Stimulated activated CD8-positive, alpha-beta memory T cell treated with anti-CD3 and anti-CD28 coated beads, Interleukin-12 subunit alpha, Interleukin-12 subunit beta, amount 100 ng/mL, for 24 hours (primary cell): ENCODE data around the gene ZNF624.
"Not testable (repeated sequence)": the region's sequence is repeated elsewhere in the genome, so short reads cannot be mapped to it uniquely, and the experiment has no call there.

Source experiments
- DNase-seq: peaks from one replicate; pipeline ENCODE4 v3.0.0-alpha.2; 2020; ENCODE audit errors: extremely low read depth

Gene ZNF624

DNA sequence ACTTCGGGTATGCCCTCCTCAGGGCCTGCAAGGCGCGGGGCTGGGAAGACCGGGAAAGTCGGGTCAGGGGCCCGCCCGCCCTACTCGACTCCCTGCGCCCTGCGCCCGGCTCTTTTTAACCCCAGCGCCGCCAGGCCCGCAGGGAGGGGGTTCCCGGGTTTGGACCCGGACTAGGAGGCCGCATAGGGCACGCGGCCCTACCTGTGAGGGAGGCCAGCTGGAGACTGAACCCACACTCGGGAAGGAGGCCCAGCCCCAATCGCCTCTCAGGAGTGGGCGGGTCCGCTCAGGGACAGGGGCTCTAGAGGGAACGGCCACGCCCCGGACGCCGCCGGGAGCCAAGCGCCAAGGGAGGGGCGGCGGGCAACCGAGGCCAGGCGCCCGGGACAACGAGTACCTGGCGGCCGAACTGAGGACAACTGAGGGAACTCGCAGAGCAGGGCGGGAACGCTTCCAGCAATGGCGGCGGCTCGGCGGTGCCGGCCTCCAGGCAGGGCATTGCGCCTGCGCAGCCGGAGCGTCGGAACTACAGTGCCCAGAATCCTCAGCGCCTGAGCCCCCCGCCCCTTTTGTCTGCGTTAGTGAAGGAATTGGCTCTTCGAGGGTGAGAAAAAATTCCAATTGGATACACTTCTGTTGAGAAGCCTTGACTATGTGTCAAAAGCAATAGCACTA is at the start of gene ZNF624:
Gene ZNF624 (minus strand): TSS at position 484 of the 675 bp plus-strand sequence.
- peak; percentile 73 for DNase-seq

DNA sequence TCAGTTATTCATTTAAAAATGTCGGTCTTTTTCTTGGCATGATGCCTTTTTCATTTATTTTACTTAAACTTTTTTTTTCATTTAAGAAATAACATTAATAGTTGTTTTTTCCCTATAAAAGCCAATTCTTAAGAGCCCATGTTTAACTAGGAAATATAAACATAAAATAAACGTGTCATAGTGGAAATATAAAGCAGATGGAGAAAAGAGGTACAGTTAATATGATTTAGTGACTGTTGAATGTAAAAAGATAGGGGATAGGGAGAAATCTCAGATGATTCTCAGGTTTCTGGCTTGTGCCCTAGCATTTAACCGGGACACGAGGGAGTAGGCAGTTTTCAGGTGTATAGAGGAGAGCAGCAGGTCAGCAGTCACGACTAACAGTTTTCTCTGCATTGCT is 44.0 kb upstream of the ZNF624 start:
- DNase-seq, result not testable (repeated sequence)

DNA sequence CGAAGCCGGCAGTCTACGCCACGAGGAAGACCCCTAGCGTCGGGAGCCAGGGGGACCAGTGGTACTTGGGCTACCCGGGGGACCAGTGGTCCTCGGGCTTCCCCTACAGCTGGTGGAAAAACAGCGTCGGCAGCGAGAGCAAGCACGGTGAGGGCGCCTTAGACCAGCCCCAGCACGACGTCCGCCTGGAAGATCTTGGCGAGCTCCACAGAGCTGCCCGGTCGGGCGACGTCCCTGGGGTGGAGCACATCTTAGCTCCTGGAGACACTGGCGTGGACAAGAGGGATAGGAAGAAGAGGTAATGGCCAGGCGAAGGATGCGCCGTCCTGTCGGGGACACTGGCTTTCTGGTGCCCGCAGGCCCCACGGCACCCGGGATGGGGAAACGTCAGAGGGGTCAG is 36.8 kb upstream of the ZNF624 start:
- not testable (repeated sequence) for DNase-seq

DNA sequence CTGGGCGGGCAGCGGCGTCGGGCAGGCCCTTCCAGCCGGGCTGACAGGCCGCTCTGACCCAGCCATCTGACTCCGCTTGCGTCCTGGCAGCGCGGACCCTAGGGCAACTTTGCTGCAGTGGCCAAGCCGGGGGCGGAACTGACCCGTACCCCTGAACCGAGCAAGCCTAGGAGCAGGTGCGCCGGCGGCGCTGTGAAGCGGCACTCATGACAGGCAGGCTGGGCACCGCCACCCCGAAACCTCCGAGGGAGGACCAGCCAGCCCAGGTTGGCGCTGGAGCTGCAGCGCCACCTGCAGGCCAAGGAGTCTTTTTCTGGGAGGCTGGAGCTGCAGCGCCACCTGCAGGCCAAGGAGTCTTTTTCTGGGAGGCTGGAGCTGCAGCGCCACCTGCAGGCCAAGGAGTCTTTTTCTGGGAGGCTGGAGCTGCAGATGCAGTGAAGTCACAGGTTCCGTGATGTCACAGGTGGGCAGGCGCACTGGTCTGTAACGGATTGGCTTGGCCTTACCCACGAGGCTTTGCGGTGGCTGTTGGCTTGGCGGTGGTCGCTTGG is 36.2 kb upstream of the ZNF624 start, which contains the start of gene CCDC144A:
Gene CCDC144A (plus strand): TSS at position 511 of the 551 bp plus-strand sequence. CDS start 160 bp downstream, outside the sequence.
- peak; percentile 8 for DNase-seq

DNA sequence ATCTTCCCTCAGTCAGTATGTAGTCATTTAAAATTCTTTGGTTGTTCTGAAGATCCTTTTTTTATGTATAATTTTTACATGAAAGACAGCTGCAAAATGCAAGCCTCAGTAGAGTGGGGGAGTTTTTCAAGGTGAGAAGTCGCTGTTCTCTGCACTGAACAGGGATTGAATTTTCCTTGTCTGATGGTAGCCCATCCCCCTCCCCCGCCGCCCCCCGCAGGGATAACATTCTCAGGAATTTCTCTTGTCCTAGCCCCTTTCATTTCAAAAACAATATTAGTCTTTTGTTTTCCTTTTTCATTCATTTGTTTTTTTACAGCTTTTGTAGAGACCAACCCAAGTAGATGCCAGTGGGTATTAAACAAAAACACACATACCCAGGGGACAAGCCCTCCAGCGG is 33.5 kb upstream of the ZNF624 start:
- not testable (repeated sequence) for DNase-seq

DNA sequence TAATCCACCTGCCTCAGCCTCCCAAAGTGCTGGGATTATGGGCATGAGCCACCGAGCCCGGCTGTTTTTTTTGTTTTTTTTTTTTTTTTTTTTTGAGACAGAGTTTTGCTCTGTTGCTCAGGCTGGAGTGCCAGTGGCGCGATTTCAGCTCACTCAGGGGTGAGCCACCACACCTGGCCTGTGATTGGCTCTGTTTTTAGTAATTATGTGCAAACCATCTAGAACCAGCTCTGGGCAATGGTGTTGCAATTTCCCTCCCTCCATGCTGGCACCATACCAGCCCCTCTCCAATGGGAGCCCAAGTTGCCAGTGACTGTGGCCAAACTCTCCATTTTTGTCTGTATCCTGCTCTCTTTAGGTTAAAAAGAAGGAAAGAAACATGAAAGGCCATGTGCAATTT is 32.4 kb upstream of the ZNF624 start:
- not testable (repeated sequence) for DNase-seq

DNA sequence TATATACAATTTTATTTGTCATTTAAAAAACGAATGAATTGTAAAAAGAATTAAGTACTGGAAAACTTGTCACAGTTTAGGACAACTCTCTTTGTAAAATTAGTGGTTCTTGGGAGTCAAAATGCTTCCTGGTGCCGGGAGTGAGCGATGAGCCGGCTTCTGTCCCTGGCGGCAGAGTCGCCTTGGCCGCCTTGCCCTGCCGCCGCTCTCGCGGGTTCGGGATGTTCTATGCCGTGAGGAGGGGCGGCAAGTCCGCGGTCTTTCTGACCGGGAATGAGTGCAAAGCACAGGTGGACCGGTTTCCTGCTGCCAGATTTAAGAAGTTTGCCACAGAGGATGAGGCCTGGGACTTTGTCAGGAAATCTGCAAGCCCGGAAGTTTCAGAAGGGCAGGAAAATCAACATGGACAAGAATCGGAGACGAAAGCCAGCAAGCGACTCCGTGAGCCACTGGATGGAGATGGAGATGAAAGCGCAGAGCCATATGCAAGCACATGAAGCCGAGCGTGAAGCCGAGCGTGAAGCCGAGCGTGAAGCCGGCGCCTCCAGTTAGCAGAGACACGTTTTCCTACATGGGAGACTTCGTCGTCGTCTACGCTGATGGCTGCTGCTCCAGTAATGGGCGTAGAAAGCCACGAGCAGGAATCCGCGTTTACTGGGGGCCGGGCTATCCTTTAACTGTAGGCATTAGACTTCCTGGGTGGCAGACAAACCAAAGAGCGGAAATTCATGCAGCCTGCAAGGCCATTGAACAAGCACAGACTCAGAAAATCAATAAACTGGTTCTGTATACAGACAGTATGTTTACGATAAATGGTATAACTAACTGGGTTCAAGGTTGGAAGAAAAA is 29.9 kb upstream of the ZNF624 start:
- not testable (repeated sequence) for DNase-seq

DNA sequence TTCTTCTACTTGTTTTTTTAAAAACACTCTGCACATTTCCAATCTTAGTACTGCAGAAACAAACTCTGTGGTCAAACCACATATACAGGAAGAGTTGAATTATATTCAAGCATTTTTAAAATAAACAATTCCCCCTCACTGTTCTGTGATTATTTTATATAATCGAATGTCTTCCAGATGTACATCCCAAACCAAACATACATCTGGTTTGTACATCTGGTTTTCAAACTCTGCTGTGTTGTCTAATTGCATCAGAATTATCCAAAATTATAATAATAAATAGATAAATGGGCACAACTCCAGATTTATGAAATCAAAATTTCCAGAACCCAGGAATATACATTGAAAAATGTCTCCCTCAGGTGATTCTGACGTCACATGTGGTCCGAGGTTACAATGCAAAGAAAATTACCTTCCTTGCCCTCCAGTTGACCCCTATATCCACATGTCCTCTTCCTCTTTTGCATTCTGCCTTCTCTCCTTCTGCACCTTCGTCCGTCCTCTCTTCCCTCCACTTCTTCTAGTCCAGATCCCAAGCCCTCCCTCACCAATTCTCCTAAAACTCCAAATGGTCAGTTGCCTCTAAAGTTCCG is 23.1 kb upstream of the ZNF624 start:
- no peak for DNase-seq

DNA sequence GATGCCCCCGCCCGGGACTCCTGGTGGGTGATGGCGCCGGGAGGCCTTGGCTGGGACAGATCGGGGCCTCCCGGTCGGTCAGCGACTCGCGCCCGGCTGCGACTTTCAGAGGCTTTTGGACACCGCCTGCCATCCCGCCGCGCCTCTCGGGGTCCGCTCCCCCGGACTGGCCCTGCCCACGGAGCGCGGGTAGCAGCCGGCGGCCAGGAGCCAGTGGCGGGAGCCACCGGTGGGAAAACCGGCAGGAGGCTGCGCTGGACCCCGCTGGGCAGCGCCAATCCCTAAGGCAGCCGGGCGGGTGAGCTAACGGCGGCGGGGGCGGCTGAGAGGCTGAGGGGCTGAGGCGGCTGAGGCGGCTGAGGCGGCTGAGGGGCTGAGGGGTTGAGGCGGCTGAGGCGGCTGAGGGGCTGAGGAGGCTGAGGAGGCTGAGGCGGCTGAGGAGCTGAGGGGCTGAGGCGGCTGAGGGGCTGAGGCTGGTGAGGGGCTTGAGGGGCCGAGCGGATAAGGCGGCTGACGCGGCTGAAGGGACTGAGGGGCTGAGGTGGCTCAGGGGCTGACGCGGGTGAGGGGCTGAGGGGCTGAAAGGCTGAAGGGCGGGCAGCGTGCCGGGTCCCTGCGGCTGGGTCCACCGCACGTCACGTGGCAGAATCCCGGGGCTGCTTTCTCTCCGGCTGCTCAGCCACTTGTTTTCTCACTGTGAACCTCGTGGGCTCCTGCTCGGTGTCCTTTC is 13.4 kb upstream of the ZNF624 start:
- not testable (repeated sequence) for DNase-seq

DNA sequence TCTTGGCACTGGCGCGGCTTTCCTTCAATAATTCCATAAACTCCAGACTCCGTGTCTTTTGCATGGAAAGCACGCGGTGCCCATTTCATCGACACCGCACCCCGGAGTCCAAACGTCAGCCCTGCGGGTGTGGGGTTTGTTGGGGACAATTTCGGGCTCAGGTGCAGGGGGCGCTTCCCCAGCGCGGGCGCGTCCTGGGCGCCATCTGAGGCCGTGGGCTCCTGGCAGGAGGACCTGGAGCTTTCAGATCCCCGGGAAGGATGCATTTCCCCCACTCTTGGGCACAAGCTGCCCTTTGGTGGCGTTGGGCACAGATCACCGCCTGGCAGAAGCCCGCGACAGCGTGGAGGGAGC is 12.9 kb upstream of the ZNF624 start:
- not testable (repeated sequence) for DNase-seq

DNA sequence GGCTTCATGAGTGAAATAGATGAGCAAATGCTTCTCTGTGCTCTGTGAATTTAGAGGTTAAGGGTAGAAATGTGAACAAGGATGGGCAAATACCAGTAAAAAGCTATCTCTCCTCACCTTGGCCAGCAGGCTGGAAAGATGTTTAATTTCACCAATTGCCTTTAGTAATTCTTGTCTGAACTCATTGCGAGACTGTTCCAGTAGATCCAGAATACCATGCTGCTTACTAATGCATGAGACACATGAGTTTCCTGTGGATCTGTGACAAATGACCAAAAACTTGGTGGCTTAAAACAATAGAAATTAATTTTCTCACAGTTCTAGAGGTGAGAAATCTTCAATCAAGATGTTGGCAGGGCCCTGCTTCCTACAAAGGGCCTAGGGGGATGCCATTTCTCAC is 9.3 kb upstream of the ZNF624 start:
- no peak for DNase-seq

DNA sequence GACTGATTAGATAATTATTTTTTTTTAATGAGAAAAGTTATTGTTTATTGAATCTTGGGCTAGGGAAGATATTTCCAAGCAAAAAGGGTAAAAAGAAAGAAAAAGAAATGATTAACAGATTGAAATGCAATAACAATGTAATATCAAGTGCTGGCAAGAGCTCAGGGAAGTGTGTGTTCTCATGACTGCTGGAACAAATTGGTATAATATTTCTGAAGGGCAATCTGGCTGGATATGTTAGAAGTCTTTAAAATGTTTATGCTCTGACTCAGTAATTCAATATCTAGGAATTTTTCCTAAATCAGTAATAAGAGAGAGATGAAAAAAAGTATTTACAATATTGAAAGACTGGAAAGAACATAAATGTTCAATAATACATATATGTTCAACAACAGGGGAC is 7.6 kb upstream of the ZNF624 start:
- DNase-seq, result no peak

DNA sequence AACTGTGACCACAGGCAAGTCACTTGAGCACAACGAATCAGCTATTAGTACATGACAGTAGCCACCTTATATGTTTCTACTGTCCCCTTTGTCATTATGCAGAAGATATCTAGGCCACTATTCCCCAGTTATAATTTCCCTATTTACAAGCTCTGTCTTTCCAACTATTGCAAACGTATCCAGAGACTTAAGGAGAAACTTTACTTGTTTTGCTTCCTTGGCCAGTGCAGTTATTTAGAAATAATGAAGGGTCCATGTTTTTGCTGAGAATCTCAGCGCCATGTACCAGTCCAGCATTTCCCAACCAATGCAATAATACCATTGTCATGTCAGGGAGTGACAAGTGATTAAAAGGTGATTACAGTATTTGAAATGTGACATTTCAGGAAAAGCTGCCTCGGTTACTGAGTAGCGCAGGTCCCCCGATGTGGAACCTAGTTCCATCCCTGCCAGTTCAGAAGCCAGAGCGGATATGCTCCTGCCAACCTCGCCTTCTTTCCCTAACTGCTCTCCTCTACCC is 743 bp downstream of the ZNF624 start:
- DNase-seq, result no peak

DNA sequence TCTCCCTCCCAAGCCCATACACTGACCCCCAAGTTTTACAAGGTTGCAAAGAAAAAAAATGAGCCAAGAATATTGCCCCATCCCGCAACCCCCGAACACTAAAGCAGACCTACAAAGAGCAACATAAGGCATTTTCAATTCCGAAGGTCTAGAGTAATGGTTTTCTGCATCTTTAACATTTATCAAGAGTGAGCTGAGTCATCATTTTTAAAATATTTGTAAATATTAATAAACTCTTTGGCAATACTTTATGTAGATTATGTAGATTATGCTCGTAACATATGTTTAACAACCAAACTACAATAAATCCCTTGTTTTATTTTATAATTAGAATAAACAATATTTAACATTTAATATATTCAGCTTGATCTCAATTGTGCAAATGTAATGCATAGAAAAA is 1.4 kb downstream of the ZNF624 start:
- no peak for DNase-seq

DNA sequence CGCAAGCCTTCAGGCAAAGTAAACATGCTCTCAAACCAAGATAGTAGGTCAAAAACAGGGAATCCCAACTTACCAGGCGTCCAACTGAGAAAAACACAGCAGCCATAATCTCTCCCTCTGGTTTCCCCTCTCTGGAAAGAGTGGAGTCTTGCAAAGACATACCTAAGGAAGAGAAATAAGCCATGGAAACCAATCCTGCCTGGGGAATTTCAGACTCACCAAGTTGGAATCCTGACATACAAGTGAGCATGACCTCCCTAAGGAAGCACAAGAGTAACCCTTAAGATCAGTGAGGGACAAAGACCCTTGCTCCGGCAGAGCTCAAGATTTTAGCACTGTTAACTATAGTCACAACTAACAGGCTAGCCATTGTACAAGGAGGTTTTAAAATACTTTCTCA is 4.1 kb downstream of the ZNF624 start:
- DNase-seq, result no peak

DNA sequence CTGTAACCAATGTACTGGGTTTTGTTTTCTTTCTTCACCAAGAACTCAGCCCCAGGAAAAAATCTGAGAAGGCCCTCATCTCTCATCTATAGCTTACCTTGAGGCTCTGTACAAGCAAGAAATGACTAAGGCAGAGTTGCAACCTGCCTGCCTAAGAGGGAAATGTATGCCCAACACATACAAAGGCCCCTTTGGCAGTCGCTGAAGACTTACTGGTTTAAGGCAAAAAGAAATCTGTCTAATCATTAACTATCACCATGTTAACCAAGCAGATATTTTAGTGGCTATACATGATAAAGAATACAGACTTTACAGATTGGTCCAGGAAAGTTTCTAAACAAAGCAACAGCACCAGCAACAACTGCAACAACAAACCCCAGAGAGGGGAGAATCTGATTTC is 14.2 kb downstream of the ZNF624 start:
- DNase-seq, result no peak

DNA sequence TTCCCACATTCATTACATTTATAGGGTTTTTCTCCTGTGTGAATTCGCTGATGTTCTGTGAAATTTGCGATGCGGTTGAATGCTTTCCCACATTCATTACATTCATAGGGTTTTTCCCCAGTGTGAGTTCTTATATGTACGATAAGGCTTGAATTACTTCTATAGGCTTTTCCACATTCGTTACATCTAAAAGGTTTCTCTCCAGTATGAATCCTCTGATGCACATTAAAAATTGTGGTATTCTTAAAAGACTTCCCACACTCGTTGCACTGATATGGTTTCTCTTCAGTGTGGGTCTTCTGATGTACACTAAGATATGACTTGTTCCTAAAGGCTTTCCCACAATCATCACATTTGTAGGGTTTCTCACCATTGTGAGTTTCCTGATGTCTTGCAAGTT is 30.4 kb downstream of the ZNF624 start:
- no peak for DNase-seq

DNA sequence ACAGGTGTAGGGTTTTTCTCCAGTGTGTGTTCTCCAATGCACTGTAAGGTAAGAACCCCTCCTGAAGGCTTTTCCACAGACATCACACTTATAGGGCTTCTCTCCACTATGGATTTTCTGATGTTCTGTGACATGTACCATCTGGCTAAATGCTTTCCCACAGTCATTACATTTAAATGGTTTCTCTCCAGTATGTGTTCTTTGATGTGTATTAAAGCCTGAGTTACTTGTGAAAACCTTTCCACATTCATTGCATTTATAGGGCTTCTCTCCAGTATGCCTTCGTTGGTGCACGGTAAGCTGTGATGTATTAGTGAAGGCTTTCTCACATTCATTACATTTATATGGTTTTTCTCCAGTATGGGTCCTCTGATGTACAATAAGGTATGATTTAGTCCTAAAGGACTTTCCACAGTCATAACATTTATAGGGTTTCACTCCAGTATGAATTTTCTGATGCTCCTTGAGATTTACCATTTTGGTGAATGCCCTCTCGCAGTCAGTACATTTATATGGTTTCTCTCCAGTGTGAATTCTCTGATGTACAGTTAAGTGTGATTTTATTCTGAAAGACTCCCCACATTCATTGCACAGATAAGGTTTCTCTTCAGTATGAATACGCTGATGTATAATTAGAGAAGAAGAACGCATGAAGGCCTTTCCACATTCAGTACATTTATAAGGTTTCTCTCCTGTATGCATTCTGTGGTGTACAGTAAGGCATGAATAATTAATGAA is 30.9 kb downstream of the ZNF624 start:
- no peak for DNase-seq

DNA sequence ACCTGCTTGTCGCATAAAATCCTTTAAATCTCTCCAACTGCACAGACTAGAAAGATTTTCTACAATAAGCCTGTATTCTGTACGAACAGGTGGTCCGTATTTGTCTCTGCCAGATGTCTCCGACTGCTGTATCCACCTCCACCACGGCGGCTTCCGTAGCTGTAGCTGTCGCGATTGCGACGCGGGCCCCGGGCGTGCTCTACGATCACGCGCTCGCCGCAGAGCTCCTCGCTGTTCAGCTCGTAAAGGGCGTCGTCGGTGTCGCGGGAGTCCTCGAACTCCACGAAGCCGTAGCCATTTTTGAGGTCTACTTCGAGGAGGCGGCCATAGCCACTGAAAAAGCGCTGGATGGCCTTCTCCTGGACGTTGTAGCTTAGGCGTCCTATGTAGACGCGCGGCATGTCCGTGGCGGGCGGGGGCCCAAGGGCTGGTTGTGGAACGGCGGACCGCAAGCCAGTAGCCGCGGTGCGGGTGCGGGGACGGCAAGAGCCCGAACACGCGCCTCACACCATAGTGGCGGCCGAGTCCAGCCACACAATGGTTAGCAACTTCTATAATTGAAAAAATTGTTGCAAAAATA is 36.1 kb downstream of the ZNF624 start:
- DNase-seq, result no peak

DNA sequence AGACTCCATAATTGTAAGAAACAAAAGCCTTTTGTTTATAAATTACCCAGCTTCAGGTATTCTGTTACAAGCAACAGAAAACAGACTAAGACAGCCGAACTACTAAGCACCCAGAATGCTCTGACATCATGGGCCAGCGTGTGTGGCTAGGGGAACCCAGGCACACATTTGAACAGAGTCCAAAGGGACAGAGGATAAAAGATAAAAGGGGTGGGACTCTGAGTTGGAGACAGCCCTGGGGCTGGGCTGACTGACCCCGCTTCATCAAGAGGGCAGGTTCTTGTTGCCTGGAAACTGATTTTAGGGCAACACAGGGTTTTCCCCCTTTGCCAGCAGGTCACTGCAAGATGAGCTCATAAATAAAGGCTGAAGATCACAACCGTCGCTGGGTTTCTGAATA is 54.1 kb downstream of the ZNF624 start:
- DNase-seq, result no peak
